Fibroblast of villous mesenchyme (primary cell): Measurements from ENCODE around the gene YPEL3. TPM values are rescaled to one million over a fixed set of nuclear protein-coding genes. Genes with fewer than 3 reads are reported as not detected.

Experiments
- DNase-seq: peaks from one replicate; pipeline ENCODE4 v3.0.0-alpha.2; 2010; ENCODE audit warnings: low read depth
- H3K4me3 ChIP-seq: 2 replicates; pipeline ENCODE4 v1.5.1; 2011; ENCODE audit warnings: low read depth, mild to moderate bottlenecking, low read length
- total RNA-seq: library from RNA; depleted of rRNA; stranded (reverse); fragments of >200 nt; gene quantifications from 2 replicates; pipeline ENCODE4 v1.2.3, GENCODE V29; 2012
- TF ChIP-seq, protein P1 (sequence below): IDR thresholded peaks from 2 replicates; pipeline ENCODE4 v1.5.1; 2012; ENCODE audit warnings: low read depth, mild to moderate bottlenecking, low read length; ENCODE audit not compliant: insufficient read depth

YPEL3 gene, protein sequence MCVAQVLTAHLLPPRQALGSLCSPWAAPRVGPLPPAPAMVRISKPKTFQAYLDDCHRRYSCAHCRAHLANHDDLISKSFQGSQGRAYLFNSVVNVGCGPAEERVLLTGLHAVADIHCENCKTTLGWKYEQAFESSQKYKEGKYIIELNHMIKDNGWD
- total RNA-seq = 8.6 and 14.5 TPM in 2 replicates

DNA sequence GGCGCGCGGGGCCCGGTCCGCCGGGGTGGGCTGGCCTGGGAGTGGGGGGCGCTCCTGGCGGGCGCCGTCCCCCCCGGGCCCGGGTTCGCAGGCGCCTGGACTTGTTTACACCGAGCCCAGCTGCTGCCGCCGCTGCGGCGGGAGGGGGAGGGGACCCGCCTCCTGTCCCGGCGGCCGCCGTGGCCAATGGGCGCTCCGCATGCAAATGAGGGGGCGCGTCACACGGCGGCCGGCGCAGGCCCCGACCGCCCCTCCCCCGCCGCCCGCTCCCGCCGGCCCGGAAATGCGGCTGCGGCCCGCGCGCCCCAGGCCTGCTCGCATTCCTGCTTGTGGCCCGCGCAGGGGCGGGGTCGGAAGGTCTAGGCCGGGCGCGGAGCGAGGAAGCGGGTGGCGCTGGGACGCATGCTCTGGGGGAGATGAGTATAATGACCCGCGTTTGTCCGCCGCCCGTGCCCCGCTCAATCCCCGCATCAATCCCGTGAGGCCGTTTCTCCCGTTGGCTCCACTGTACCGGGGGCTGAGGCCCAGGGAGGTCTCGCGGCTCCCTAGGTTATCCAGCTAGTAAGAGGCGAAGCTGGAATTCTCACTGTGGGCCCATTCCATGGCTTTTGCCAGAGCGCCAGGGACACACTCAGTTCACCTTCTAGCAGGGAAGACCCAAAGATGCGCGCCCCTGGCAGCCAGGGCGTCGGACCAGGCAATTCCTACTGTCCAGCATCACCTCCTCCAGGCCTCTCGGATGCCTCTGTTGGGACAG, at the start of gene YPEL3:
Gene YPEL3, minus strand, starts transcription at position 109 of the 757 bp plus-strand sequence. CDS start 731 bp downstream, outside the sequence.
- peak; percentile 93 for DNase-seq
- H3K4me3 ChIP-seq = peak within 1 kb of the TSS; percentile 70
- TF ChIP-seq, protein P1, sequence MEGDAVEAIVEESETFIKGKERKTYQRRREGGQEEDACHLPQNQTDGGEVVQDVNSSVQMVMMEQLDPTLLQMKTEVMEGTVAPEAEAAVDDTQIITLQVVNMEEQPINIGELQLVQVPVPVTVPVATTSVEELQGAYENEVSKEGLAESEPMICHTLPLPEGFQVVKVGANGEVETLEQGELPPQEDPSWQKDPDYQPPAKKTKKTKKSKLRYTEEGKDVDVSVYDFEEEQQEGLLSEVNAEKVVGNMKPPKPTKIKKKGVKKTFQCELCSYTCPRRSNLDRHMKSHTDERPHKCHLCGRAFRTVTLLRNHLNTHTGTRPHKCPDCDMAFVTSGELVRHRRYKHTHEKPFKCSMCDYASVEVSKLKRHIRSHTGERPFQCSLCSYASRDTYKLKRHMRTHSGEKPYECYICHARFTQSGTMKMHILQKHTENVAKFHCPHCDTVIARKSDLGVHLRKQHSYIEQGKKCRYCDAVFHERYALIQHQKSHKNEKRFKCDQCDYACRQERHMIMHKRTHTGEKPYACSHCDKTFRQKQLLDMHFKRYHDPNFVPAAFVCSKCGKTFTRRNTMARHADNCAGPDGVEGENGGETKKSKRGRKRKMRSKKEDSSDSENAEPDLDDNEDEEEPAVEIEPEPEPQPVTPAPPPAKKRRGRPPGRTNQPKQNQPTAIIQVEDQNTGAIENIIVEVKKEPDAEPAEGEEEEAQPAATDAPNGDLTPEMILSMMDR = no peak

DNA sequence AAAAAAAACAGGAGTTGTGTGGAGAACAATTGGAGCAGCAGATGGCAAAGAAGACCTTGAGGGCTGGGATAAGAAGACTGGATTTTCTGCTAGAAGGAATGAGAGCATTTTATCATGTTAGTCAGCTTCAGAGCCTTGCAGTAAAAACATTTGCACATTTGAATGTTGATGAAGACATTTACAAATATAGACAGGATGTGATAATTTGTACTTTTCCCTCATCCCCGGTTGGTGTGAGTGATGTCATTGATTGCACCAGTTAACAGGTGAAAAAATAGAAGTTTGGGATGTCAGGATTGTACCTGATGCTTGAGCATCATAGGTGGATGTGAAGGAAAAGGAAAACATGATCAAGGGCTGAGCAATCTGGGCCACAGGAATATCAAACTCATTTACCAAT, 49.6 kb upstream of the YPEL3 start:
- no peak for DNase-seq
- TF ChIP-seq, protein P1 = no peak
- no peak overlapping the region for H3K4me3 ChIP-seq

GRCh38 chr16:30144917-30145316, 48.9 kb upstream of the YPEL3 start:
- TF ChIP-seq, protein P1 = no peak
- DNase-seq = no peak
- no peak overlapping the region for H3K4me3 ChIP-seq

DNA sequence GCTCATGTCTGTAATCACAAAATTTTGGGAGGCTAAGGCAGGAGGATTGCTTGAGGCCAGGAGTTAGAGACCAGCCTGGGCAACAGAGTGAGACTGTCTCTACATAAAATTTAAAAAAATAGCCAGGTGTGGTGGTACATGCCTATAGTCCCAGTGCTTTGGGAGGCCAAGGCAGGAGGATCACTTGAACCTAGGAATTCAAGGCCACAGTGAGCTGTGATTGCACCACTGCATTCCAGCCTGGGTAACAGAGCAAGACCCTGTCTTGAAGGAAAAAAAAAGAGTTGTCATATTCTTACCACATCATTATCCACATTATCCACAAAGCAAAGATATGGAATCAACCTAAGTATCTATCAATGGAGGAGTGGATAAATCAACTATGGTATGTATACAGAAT, 48.0 kb upstream of the YPEL3 start:
- TF ChIP-seq, protein P1 = no peak
- no peak overlapping the region for H3K4me3 ChIP-seq
- DNase-seq = no peak

GRCh38 chr16:30143347-30143702, 47.3 kb upstream of the YPEL3 start:
- DNase-seq = no peak
- TF ChIP-seq, protein P1 = no peak
- no peak overlapping the region for H3K4me3 ChIP-seq

DNA sequence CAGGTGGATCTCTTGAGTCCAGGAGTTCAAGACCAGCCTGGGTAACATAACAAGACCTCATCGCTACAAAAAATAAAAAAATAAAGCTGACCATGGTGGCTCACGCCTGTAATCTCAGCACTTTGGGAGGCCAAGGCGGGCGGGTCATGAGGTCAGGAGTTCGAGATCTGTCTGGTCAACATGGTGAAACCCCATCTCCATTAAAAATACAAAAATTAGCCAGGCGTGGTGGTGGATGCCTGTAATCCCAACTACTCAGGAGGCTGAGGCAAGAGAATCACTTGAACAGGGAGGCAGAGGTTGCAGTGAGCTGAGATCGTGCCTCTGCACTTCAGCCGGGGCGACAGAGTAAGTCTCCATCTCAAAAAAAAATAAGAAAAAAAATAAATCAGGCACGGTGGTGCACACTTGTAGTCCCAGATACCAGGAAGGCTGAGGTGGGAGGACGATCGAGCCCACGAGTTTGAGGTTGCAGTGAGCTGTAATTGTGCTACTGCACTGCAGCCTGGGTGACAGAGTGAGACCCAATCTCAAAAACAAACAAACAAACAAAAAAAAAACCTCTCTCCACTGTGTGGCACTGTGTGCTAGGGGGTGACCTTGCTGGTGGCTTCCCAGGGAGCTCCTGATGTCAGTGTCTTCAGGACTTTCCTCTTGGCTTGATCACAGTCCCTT, 46.8 kb upstream of the YPEL3 start:
- TF ChIP-seq, protein P1 = no peak
- H3K4me3 ChIP-seq = no peak overlapping the region
- DNase-seq = no peak
